ENCODE measurements around the gene ISM2. TPM values are rescaled to one million over a fixed set of nuclear protein-coding genes. Genes with fewer than 3 reads are reported as not detected.

ISM2 gene
- total and polyA plus RNA-seq, 10 of the 15 experiments (the other 5 are each of a cell fraction or from before 2014, with no cell fraction given), result 0.03 TPM; not detected in 9

GRCh38 chr14:77470224-77470870 is 28.3 kb downstream of the ISM2 start:
- in situ Hi-C loops (cut with MboI), result no loop called here
- ChIA-PET SMC1A (ENCODE audit: uncharacterized antibody, unreplicated experiment) (no interaction called here), CTCF (no interaction called here), POLR2A (no interaction called here), RAD21 (ENCODE audit: unreplicated experiment) (no interaction called here)
- Histone ChIP-seq H3K9me3 (replicated peaks; ENCODE audit: control insufficient read depth, insufficient read depth, low read length) (no peaks in the 10 kb centered on the region), H2AFZ (ENCODE audit: control insufficient read depth, low read depth, low read length) (no peak overlapping the region), H3K27me3 (replicated peaks in 1 of 2; ENCODE audit: control insufficient read depth in 2 of 2, insufficient read depth in 2 of 2, low read length in 1 of 2) (no peaks in the 10 kb centered on the region), H4K20me1 (ENCODE audit: control insufficient read depth, insufficient read depth) (no peaks in the 10 kb centered on the region), H3K36me3 (ENCODE audit: control insufficient read depth in 2 of 2, insufficient read depth in 2 of 2, low read length in 1 of 2) (peaks cover 9 to 22% of the 10 kb centered on the region in 2 experiments; a peak in 3 of 4 replicates), H3K4me3 (no peak overlapping the region), H3K4me2 (ENCODE audit: control insufficient read depth, insufficient read depth) (no peak overlapping the region), H3K4me1 (ENCODE audit: control insufficient read depth, insufficient read depth, low read length) (no peaks in the 10 kb centered on the region), H3K79me2 (ENCODE audit: control insufficient read depth, insufficient read depth, low read length) (no peaks in the 10 kb centered on the region), H3K9ac (ENCODE audit: control insufficient read depth, insufficient read depth, low read length) (no peak overlapping the region), H3K27ac (ENCODE audit: control insufficient read depth, insufficient read depth) (no peak overlapping the region)
- WGBS (ENCODE audit: insufficient coverage, insufficient replicate concordance, low lambda C conversion rate, missing lambda C conversion rate), result 75% methylated on average over 5 of the region's 5 CpGs
- ATAC-seq (no peak), FAIRE-seq (no peak), DNase-seq (ENCODE audit: low read depth, low spot score) (no peak)
- no TSS peak for BruUV-seq (replicated peaks)
- TF ChIP-seq POLR2A (IDR thresholded peaks at IDR 0.05; ENCODE audit: low read depth, low read length) (0 out of 2 replicates have a peak, but pooled peaks have one; percentile 18), POLR2AphosphoS5 (IDR thresholded peaks at IDR 0.05; ENCODE audit: low read length) (no peak), RAD51 (IDR thresholded peaks at IDR 0.05) (no peak), NBN (IDR thresholded peaks at IDR 0.05) (no peak), PAX8 (IDR thresholded peaks at IDR 0.05) (no peak)
- intact Hi-C loops (cut with micrococcal nuclease; ENCODE audit: unreplicated experiment), result no loop called here

- ChIA-PET POLR2A (no interaction called here), RAD21 (ENCODE audit: unreplicated experiment) (no interaction called here), SMC1A (ENCODE audit: uncharacterized antibody, unreplicated experiment) (interaction anchor here (2.8 kb wide), 1 partner anchor 10 kb away, joined by 12 read pairs; no protein-coding TSS in a partner anchor), CTCF (interaction anchor here (0.6 to 2.8 kb wide), 3 partner anchors 9 to 59 kb away, joined by 3 to 26 read pairs (median 3); no protein-coding TSS in a partner anchor)
- H3K36me3 ChIP-seq (ENCODE audit: control insufficient read depth in 2 of 2, insufficient read depth in 2 of 2, low read length in 1 of 2), result peaks cover 9 to 27% of the 10 kb centered on the region in 2 experiments
- no peak for ATAC-seq
- no peaks in the 10 kb centered on the region for H3K9me3 ChIP-seq (replicated peaks; ENCODE audit: control insufficient read depth, insufficient read depth, low read length)
- no peak overlapping the region for H3K9ac ChIP-seq (ENCODE audit: control insufficient read depth, insufficient read depth, low read length)
- H3K27ac ChIP-seq (ENCODE audit: control insufficient read depth, insufficient read depth), result no peak overlapping the region
- in situ Hi-C loops (cut with MboI), result no loop called here
- 100% methylated on average over 1 of the region's 1 CpG for WGBS (ENCODE audit: insufficient coverage, insufficient replicate concordance, low lambda C conversion rate, missing lambda C conversion rate)
- H3K79me2 ChIP-seq (ENCODE audit: control insufficient read depth, insufficient read depth, low read length), result no peaks in the 10 kb centered on the region
- H3K4me1 ChIP-seq (ENCODE audit: control insufficient read depth, insufficient read depth, low read length), result no peaks in the 10 kb centered on the region
- DNase-seq (ENCODE audit: low read depth, low spot score), result no peak
- no peak for FAIRE-seq
- no peak overlapping the region for H2AFZ ChIP-seq (ENCODE audit: control insufficient read depth, low read depth, low read length)
- intact Hi-C loops (cut with micrococcal nuclease; ENCODE audit: unreplicated experiment), result no loop called here
- BruUV-seq (replicated peaks), result no TSS peak
- no peak overlapping the region for H3K4me3 ChIP-seq
- H3K27me3 ChIP-seq (replicated peaks in 1 of 2; ENCODE audit: control insufficient read depth in 2 of 2, insufficient read depth in 2 of 2, low read length in 1 of 2), result no peaks in the 10 kb centered on the region
- no peak overlapping the region for H3K4me2 ChIP-seq (ENCODE audit: control insufficient read depth, insufficient read depth)
- H4K20me1 ChIP-seq (ENCODE audit: control insufficient read depth, insufficient read depth), result no peaks in the 10 kb centered on the region
- TF ChIP-seq BCLAF1 (IDR thresholded peaks at IDR 0.05) (no peak), RBBP5 (conservative IDR thresholded peaks at IDR 0.05) (no peak), CREB1 (IDR thresholded peaks at IDR 0.05; ENCODE audit: low read depth) (no peak), ZNF207 (IDR thresholded peaks at IDR 0.05; ENCODE audit: borderline replicate concordance) (no peak), SMC3 (IDR thresholded peaks at IDR 0.05; ENCODE audit: borderline replicate concordance, low read length) (no peak), GATAD2B (conservative IDR thresholded peaks at IDR 0.05; ENCODE audit: low read depth) (no peak), RELA (IDR thresholded peaks at IDR 0.05; ENCODE audit: borderline replicate concordance, partially characterized antibody) (no peak), FOXM1 (IDR thresholded peaks at IDR 0.05; ENCODE audit: low read depth, low read length) (no peak), BCL3 (IDR thresholded peaks at IDR 0.05; ENCODE audit: borderline replicate concordance, insufficient read depth, low read depth, low read length, poor library complexity, severe bottlenecking) (no peak), CREM (IDR thresholded peaks at IDR 0.05; ENCODE audit: low read depth) (no peak), ZNF217 (IDR thresholded peaks at IDR 0.05) (no peak)
Measured at GRCh38 chr14:77469539-77469938, 29.1 kb downstream of the ISM2 start.
